Kidney capillary endothelial cell (primary cell): ENCODE results near the gene CRIM1.
"Not testable (repeated sequence)": the region's sequence is repeated elsewhere in the genome, so short reads cannot be mapped to it uniquely, and the experiment has no call there.

Source experiments
- DNase-seq: peaks from one replicate; pipeline ENCODE4 v3.0.0-alpha.2; 2018; ENCODE audit warnings: low spot score

The CRIM1 gene

GRCh38 chr2:36351736-36352349 lies 3.7 kb upstream of the CRIM1 start:
- DNase-seq = no peak

- no peak for DNase-seq
These were observed 2.9 kb upstream of the CRIM1 start for GRCh38 chr2:36352701-36353100.

- DNase-seq = no peak
These were observed 797 bp upstream of the CRIM1 start for GRCh38 chr2:36354811-36355150.

- DNase-seq = no peak
These were observed 316 bp downstream of the CRIM1 start for GRCh38 chr2:36355890-36356297.

- no peak for DNase-seq
These were observed 866 bp downstream of the CRIM1 start for GRCh38 chr2:36356298-36356989.

GRCh38 chr2:36356990-36357846 lies 1.6 kb downstream of the CRIM1 start:
- DNase-seq = peak; percentile 88

- no peak for DNase-seq
These were observed 2.5 kb downstream of the CRIM1 start for GRCh38 chr2:36357847-36358659.

- DNase-seq = no peak
These were observed 3.5 kb downstream of the CRIM1 start for GRCh38 chr2:36359067-36359466.

GRCh38 chr2:36360063-36360462 lies 4.5 kb downstream of the CRIM1 start:
- DNase-seq = no peak

GRCh38 chr2:36360834-36361233 lies 5.3 kb downstream of the CRIM1 start:
- no peak for DNase-seq

GRCh38 chr2:36361396-36361795 lies 5.8 kb downstream of the CRIM1 start:
- DNase-seq = no peak

GRCh38 chr2:36362291-36362690 lies 6.7 kb downstream of the CRIM1 start:
- DNase-seq = no peak

GRCh38 chr2:36363085-36363484 lies 7.5 kb downstream of the CRIM1 start:
- DNase-seq = not testable (repeated sequence)

GRCh38 chr2:36366491-36367120 lies 11.0 kb downstream of the CRIM1 start:
- DNase-seq = no peak

GRCh38 chr2:36367486-36367885 lies 11.9 kb downstream of the CRIM1 start:
- no peak for DNase-seq

- no peak for DNase-seq
These were observed 12.3 kb downstream of the CRIM1 start for GRCh38 chr2:36367895-36368353.

- no peak for DNase-seq
These were observed 12.9 kb downstream of the CRIM1 start for GRCh38 chr2:36368438-36368837.

- DNase-seq = no peak
These were observed 13.6 kb downstream of the CRIM1 start for GRCh38 chr2:36369163-36369562.

GRCh38 chr2:36369716-36370115 lies 14.1 kb downstream of the CRIM1 start:
- DNase-seq = no peak

GRCh38 chr2:36370281-36370680 lies 14.7 kb downstream of the CRIM1 start:
- no peak for DNase-seq

- DNase-seq = no peak
These were observed 15.7 kb downstream of the CRIM1 start for GRCh38 chr2:36371070-36371874.
